ENCODE results near the gene KCNK1. TPM values are rescaled to one million over a fixed set of nuclear protein-coding genes. Genes with fewer than 3 reads are reported as not detected.

KCNK1 gene
- total and polyA plus RNA-seq, 2 of the 8 experiments (the other 6 are each of a cell fraction or from before 2014, with no cell fraction given), result 11.9 to 16.5 TPM

DNA sequence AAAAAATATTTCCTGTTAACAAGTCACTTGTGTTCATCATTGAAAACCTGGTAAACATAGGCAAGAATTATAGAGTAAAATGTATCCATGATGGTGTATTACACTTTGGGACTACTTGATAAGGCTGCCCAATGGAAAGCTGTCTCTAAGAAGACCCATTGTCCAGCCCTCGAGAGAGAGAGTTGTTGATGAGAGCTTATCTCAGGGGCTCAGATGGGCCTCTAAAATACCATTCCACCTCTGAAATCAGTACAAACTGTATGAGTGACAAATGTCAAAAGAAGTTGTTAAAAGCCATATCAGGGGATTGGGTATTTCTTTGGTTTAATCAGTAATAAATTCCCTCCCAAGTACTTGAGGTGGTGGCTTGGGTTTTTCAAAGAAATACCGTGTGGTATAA, 96.1 kb downstream of the KCNK1 start:
- no peak overlapping the region for H2AFZ ChIP-seq (ENCODE audit: low read length)
- no peaks in the 10 kb centered on the region for H3K23me2 ChIP-seq (ENCODE audit: low read depth, low read length)
- H4K8ac ChIP-seq (ENCODE audit: extremely low read depth, insufficient read depth, low read length), result no peak overlapping the region
- H2BK15ac ChIP-seq (ENCODE audit: low read length), result no peak overlapping the region
- H2AK5ac ChIP-seq (ENCODE audit: low read depth, low read length), result no peak overlapping the region
- H2BK12ac ChIP-seq (ENCODE audit: low read depth, low read length), result no peak overlapping the region
- FAIRE-seq (no peak), DNase-seq (ENCODE audit: low read depth in 1 of 2, low spot score in 2 of 2) (no peak)
- no peaks in the 10 kb centered on the region for H3K79me1 ChIP-seq (ENCODE audit: low read depth, low read length)
- H2BK5ac ChIP-seq (ENCODE audit: low read depth, low read length), result no peak overlapping the region
- H3K23ac ChIP-seq (ENCODE audit: insufficient read length), result no peak overlapping the region
- H2BK120ac ChIP-seq (replicated peaks; ENCODE audit: low read depth, low read length), result no peak overlapping the region
- no peak overlapping the region for H3K9ac ChIP-seq (replicated peaks in 1 of 4; ENCODE audit: extremely low read depth in 1 of 4, low read depth in 3 of 4, low read length in 3 of 4)
- H3K27ac ChIP-seq (ENCODE audit: low read depth, low read length), result no peak overlapping the region
- H3K27me3 ChIP-seq (replicated peaks in 1 of 4; ENCODE audit: control insufficient read depth in 3 of 4, extremely low read depth in 1 of 4, insufficient read depth in 3 of 4, low read length in 3 of 4), result no peaks in the 10 kb centered on the region
- no peak overlapping the region for H3K56ac ChIP-seq (replicated peaks; ENCODE audit: insufficient read length, low read depth, low read length)
- H3K9me3 ChIP-seq (ENCODE audit: insufficient read depth in 2 of 2, low read depth in 1 of 2, low read length in 1 of 2), result peaks cover 4 to 11% of the 10 kb centered on the region in 2 experiments; a peak in 2 of 4 replicates
- no peaks in the 10 kb centered on the region for H3K4me1 ChIP-seq (replicated peaks in 1 of 4; ENCODE audit: control insufficient read depth in 3 of 4, insufficient read depth in 4 of 4, low read length in 3 of 4)
- H3K4me2 ChIP-seq (ENCODE audit: insufficient read depth in 1 of 2, low read depth in 2 of 2, low read length in 2 of 2), result no peak overlapping the region
- no peaks in the 10 kb centered on the region for H4K20me1 ChIP-seq (replicated peaks in 1 of 2; ENCODE audit: control insufficient read depth in 1 of 2, insufficient read depth in 2 of 2, low read length in 2 of 2)
- no peak overlapping the region for H4K91ac ChIP-seq (replicated peaks; ENCODE audit: insufficient read length, low read length)
- no peaks in the 10 kb centered on the region for H3K79me2 ChIP-seq (ENCODE audit: control insufficient read depth in 1 of 2, insufficient read depth in 2 of 2, low read length in 2 of 2)
- POLR2A ChIA-PET (ENCODE audit: partially characterized antibody), result no interaction called here
- WGBS, 2 experiments (ENCODE audit: extremely low coverage in 1 of 2, insufficient coverage in 1 of 2, insufficient read length in 1 of 2, insufficient replicate concordance in 2 of 2, low coverage in 1 of 2, low lambda C conversion rate in 2 of 2, missing lambda C conversion rate in 1 of 2), result 83% methylated on average over 2 of the region's 2 CpGs; no CpG with 5 or more reads in 1 of the 2 experiments
- TF ChIP-seq PHF8 (conservative IDR thresholded peaks at IDR 0.05; ENCODE audit: low read depth, low read length), result no peak
- no peak for TF ChIP-seq SP2 (IDR thresholded peaks at IDR 0.05; ENCODE audit: low read length)
- TF ChIP-seq TBP (IDR thresholded peaks at IDR 0.05; ENCODE audit: low read depth, low read length), result no peak
- TF ChIP-seq EGR1 (IDR thresholded peaks at IDR 0.05; ENCODE audit: borderline replicate concordance, low read depth, low read length), result no peak
- TF ChIP-seq SAP30 (IDR thresholded peaks at IDR 0.05; ENCODE audit: insufficient read depth, insufficient replicate concordance, low read length), result no peak
- no peak for TF ChIP-seq BCL11A (IDR thresholded peaks at IDR 0.05; ENCODE audit: low read depth in 2 of 2, low read length in 2 of 2)
- no peak overlapping the region for H3K4ac ChIP-seq (replicated peaks; ENCODE audit: insufficient read length, low read depth, low read length)
- H3K4me3 ChIP-seq (ENCODE audit: extremely low read depth in 1 of 4, insufficient read depth in 2 of 4, low read depth in 3 of 4, low read length in 4 of 4), result no peak overlapping the region
- H2BK20ac ChIP-seq (ENCODE audit: low read length), result no peak overlapping the region
- H3K36me3 ChIP-seq (ENCODE audit: control insufficient read depth in 2 of 4, insufficient read depth in 4 of 4, low read length in 3 of 4), result no peaks in the 10 kb centered on the region; a peak in 1 of 8 replicates
- H3K18ac ChIP-seq (ENCODE audit: extremely low read depth, low read length), result no peak overlapping the region
- no peak overlapping the region for H3K14ac ChIP-seq (ENCODE audit: insufficient read length)
- H4K5ac ChIP-seq (ENCODE audit: insufficient read length, low read depth, low read length), result no peak overlapping the region
- CTCF ChIA-PET (ENCODE audit: partially characterized antibody), result interaction anchor here (1.3 to 1.6 kb wide), 2 partner anchors 34 to 81 kb away, joined by 4 to 5 read pairs; no protein-coding TSS in a partner anchor

All from H1 (cell line).